H9 (cell line): Measurements from ENCODE around the gene RAD1. TPM values are rescaled to one million over a fixed set of nuclear protein-coding genes. Genes with fewer than 3 reads are reported as not detected.

Source experiments
- DNase-seq: peaks from one replicate; pipeline ENCODE4 v3.0.0-alpha.2; 2017
- H2AFZ ChIP-seq: one replicate; pipeline ENCODE4 v1.6.1; 2013; ENCODE audit warnings: mild to moderate bottlenecking, low read length, control low read depth, moderate library complexity
- H2AK5ac ChIP-seq: 2 replicates; pipeline ENCODE4 v1.6.1; 2013; ENCODE audit warnings: low read length, control low read depth, mixed read lengths; ENCODE audit not compliant: insufficient read length
- H2BK120ac ChIP-seq: one replicate; pipeline ENCODE4 v1.6.1; 2013; ENCODE audit warnings: low read depth, mild to moderate bottlenecking, low read length, control low read depth, inconsistent platforms; ENCODE audit not compliant: poor library complexity, severe bottlenecking
- H2BK12ac ChIP-seq: 2 replicates; pipeline ENCODE4 v1.6.1; 2013; ENCODE audit warnings: low read length, control low read depth, mixed read lengths, low read depth; ENCODE audit not compliant: insufficient read length
- H2BK15ac ChIP-seq: 2 replicates; pipeline ENCODE4 v1.6.1; 2013; ENCODE audit warnings: low read depth, low read length, control low read depth
- H2BK20ac ChIP-seq: one replicate; pipeline ENCODE4 v1.6.1; 2013; ENCODE audit warnings: low read depth, mild to moderate bottlenecking, low read length, control low read depth, inconsistent platforms; ENCODE audit not compliant: poor library complexity, severe bottlenecking
- H2BK5ac ChIP-seq: 2 replicates; pipeline ENCODE4 v1.6.1; 2013; ENCODE audit warnings: low read length, control low read depth, mixed read lengths; ENCODE audit not compliant: insufficient read length
- H3K14ac ChIP-seq: 2 replicates; pipeline ENCODE4 v1.6.1; 2013; ENCODE audit warnings: low read length, control low read depth; ENCODE audit not compliant: insufficient read depth
- H3K18ac ChIP-seq: 2 replicates; pipeline ENCODE4 v1.6.1; 2013; ENCODE audit warnings: low read depth, mild to moderate bottlenecking, mixed read lengths, low read length, control low read depth; ENCODE audit not compliant: insufficient read length
- H3K23ac ChIP-seq: 2 replicates; pipeline ENCODE4 v1.6.1; 2013; ENCODE audit warnings: low read length, control low read depth, mixed read lengths, low read depth; ENCODE audit not compliant: insufficient read length
- H3K23me2 ChIP-seq: 2 replicates; pipeline ENCODE4 v1.6.1; 2013; ENCODE audit warnings: low read depth, mild to moderate bottlenecking, mixed read lengths, low read length, control low read depth; ENCODE audit not compliant: insufficient read length, poor library complexity, severe bottlenecking
- H3K27ac ChIP-seq: 2 replicates; pipeline ENCODE4 v1.5.1; 2013; ENCODE audit warnings: low read length, control low read depth, mixed read lengths, low read depth; ENCODE audit not compliant: insufficient read length
- H3K27me3 ChIP-seq: 2 replicates; pipeline ENCODE4 v1.6.1; 2013; ENCODE audit warnings: low read length, control low read depth, inconsistent platforms; ENCODE audit not compliant: insufficient read depth
- H3K4ac ChIP-seq: 2 replicates; pipeline ENCODE4 v1.6.1; 2013; ENCODE audit warnings: low read depth, mild to moderate bottlenecking, control low read depth, inconsistent platforms, low read length, moderate library complexity
- H3K4me1 ChIP-seq: 2 replicates; pipeline ENCODE4 v1.6.1; 2013; ENCODE audit warnings: low read length, control low read depth, inconsistent platforms; ENCODE audit not compliant: insufficient read depth
- H3K4me2 ChIP-seq: 2 replicates; pipeline ENCODE4 v1.6.1; 2013; ENCODE audit warnings: low read length, control low read depth, mixed read lengths; ENCODE audit not compliant: insufficient read length, insufficient read depth
- H3K56ac ChIP-seq: 2 replicates; pipeline ENCODE4 v1.6.1; 2013; ENCODE audit warnings: low read depth, mild to moderate bottlenecking, mixed read lengths, low read length, control low read depth; ENCODE audit not compliant: insufficient read length
- H3K79me1 ChIP-seq: 2 replicates; pipeline ENCODE4 v1.6.1; 2013; ENCODE audit warnings: low read depth, mild to moderate bottlenecking, moderate library complexity, low read length, control low read depth, inconsistent platforms; ENCODE audit not compliant: insufficient read depth, poor library complexity, severe bottlenecking
- H3K79me2 ChIP-seq: 2 replicates; pipeline ENCODE4 v1.6.1; 2013; ENCODE audit warnings: low read length, control low read depth, inconsistent platforms; ENCODE audit not compliant: insufficient read depth
- H3K9ac ChIP-seq: 2 replicates; pipeline ENCODE4 v1.6.1; 2013; ENCODE audit warnings: low read length, control low read depth, mixed read lengths; ENCODE audit not compliant: insufficient read length; ENCODE audit errors: extremely low read depth
- H3K9me3 ChIP-seq: one replicate; pipeline ENCODE4 v1.6.1; 2013; ENCODE audit warnings: low read depth, low read length, inconsistent platforms; ENCODE audit not compliant: control insufficient read depth
- H3T11ph ChIP-seq: one replicate; pipeline ENCODE4 v1.6.1; 2013; ENCODE audit warnings: mild to moderate bottlenecking, low read length, control low read depth, inconsistent platforms
- H4K20me1 ChIP-seq: one replicate; pipeline ENCODE4 v1.6.1; 2013; ENCODE audit not compliant: control insufficient read depth, insufficient read length, insufficient read depth
- H4K5ac ChIP-seq: 2 replicates; pipeline ENCODE4 v1.6.1; 2013; ENCODE audit warnings: low read depth, mild to moderate bottlenecking, mixed read lengths, low read length, control low read depth; ENCODE audit not compliant: insufficient read length
- H4K8ac ChIP-seq: replicated peaks from 2 replicates; pipeline ENCODE4 v1.6.1; 2013; ENCODE audit warnings: low read length, control low read depth, mixed read lengths, low read depth; ENCODE audit not compliant: insufficient read length
- H4K91ac ChIP-seq: 2 replicates; pipeline ENCODE4 v1.6.1; 2013; ENCODE audit warnings: low read depth, mild to moderate bottlenecking, moderate library complexity, mixed read lengths, low read length, control low read depth; ENCODE audit not compliant: insufficient read length
- H3K27ac Mint-ChIP-seq, 3 experiments: 2 replicates in 2 of 3; 3 replicates in 1 of 3; pipeline ENCODE4 v1.8.0; 2020 to 2021; ENCODE audit warnings: mixed read lengths in 3 of 3, mild to moderate bottlenecking in 1 of 3, moderate library complexity in 1 of 3
- H3K27me3 Mint-ChIP-seq: 2 replicates; pipeline ENCODE4 v1.8.0; 2021; ENCODE audit warnings: low read depth, mild to moderate bottlenecking, moderate library complexity, mixed read lengths
- H3K36me3 Mint-ChIP-seq, 3 experiments: 2 replicates in 2 of 3; 3 replicates in 1 of 3; pipeline ENCODE4 v1.8.0; 2020 to 2021; ENCODE audit warnings: low read depth in 3 of 3, mixed read lengths in 3 of 3; ENCODE audit not compliant: insufficient read depth in 1 of 3
- H3K4me1 Mint-ChIP-seq, 2 experiments: 2 replicates each; pipeline ENCODE4 v1.8.0; 2020; ENCODE audit warnings: mixed read lengths in 2 of 2
- H3K4me3 Mint-ChIP-seq, 2 experiments: 2 replicates in 1 of 2; 3 replicates in 1 of 2; pipeline ENCODE4 v1.8.0; 2020 to 2021; ENCODE audit warnings: mild to moderate bottlenecking in 2 of 2, mixed read lengths in 2 of 2, moderate library complexity in 1 of 2
- H3K9me3 Mint-ChIP-seq, 2 experiments: 2 replicates in 1 of 2; 3 replicates in 1 of 2; pipeline ENCODE4 v1.8.0; 2020; ENCODE audit warnings: mild to moderate bottlenecking in 2 of 2, mixed read lengths in 2 of 2, moderate library complexity in 1 of 2
- WGBS: extraction: QIAGEN DNeasy Blood & Tissue Kit; methylation state at CpG from one replicate; pipeline ENCODE4 v1.1.7; 2013; ENCODE audit warnings: missing lambda C conversion rate, low lambda C conversion rate, mixed read lengths; ENCODE audit not compliant: insufficient read length; ENCODE audit errors: extremely low coverage; 5-methylcytosine and 5-hydroxymethylcytosine counted together
- total RNA-seq: library from RNA; stranded (reverse); gene quantifications from 2 replicates; pipeline ENCODE4 v1.2.1, GENCODE V29; 2021
- TF ChIP-seq, protein P1 (sequence below): fragments of 200-600 bp; sonication (generic); conservative IDR thresholded peaks from 3 replicates; pipeline ENCODE4 v1.8.0; 2021; ENCODE audit warnings: antibody characterized with exemption, mild to moderate bottlenecking

RAD1 gene
- total RNA-seq, 1 experiment from 2014 or later = 39.5 TPM

DNA sequence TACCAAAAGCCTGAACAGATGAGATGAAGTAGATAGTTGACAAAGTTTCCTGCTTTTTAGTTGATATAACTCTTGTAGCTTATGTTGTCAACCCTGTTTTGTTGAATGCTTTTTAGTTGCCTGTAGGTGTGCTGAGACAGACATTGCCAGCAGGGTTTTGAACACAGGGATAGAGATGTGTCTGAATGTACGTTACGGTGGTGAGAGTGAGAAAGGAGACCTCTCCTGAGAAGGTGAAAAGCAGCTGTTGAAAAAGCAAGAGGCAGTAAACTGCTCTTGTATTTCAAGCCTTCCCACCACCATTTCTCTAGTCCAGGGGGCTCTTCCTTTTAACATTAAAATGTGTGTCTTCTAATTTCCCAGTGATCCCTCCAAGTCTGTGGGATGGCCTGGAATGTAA lies 28.7 kb upstream of the RAD1 start:
- no CpG with 5 or more reads among the region's 2 CpGs for WGBS
- Histone ChIP-seq H3K79me1 (no peaks in the 10 kb centered on the region), H2BK12ac (no peak overlapping the region), H3K23ac (no peak overlapping the region), H3K27ac (no peak overlapping the region), H4K91ac (no peak overlapping the region), H3K56ac (no peak overlapping the region), H2BK15ac (no peak overlapping the region), H3K9me3 (no peaks in the 10 kb centered on the region), H3K4ac (no peak overlapping the region), H3K79me2 (no peaks in the 10 kb centered on the region), H2BK20ac (no peak overlapping the region), H4K5ac (no peak overlapping the region), H3T11ph (no peak overlapping the region), H4K20me1 (no peaks in the 10 kb centered on the region), H3K4me2 (no peak overlapping the region), H2BK5ac (peak overlapping the region; percentile 64), H2BK120ac (no peak overlapping the region), H3K23me2 (peaks cover 3% of the 10 kb centered on the region), H3K18ac (no peak overlapping the region), H3K4me1 (no peaks in the 10 kb centered on the region), H2AFZ (no peak overlapping the region), H3K9ac (no peak overlapping the region), H3K14ac (no peak overlapping the region), H4K8ac (no peak overlapping the region), H2AK5ac (no peak overlapping the region), H3K27me3 (no peaks in the 10 kb centered on the region)
- H3K36me3 Mint-ChIP-seq = peaks cover 8 to 73% (median 66%) of the 10 kb centered on the region in 3 experiments; a peak in 6 of 7 replicates
- TF ChIP-seq, protein P1, sequence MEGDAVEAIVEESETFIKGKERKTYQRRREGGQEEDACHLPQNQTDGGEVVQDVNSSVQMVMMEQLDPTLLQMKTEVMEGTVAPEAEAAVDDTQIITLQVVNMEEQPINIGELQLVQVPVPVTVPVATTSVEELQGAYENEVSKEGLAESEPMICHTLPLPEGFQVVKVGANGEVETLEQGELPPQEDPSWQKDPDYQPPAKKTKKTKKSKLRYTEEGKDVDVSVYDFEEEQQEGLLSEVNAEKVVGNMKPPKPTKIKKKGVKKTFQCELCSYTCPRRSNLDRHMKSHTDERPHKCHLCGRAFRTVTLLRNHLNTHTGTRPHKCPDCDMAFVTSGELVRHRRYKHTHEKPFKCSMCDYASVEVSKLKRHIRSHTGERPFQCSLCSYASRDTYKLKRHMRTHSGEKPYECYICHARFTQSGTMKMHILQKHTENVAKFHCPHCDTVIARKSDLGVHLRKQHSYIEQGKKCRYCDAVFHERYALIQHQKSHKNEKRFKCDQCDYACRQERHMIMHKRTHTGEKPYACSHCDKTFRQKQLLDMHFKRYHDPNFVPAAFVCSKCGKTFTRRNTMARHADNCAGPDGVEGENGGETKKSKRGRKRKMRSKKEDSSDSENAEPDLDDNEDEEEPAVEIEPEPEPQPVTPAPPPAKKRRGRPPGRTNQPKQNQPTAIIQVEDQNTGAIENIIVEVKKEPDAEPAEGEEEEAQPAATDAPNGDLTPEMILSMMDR = no peak
- H3K27ac Mint-ChIP-seq = no peak overlapping the region; a peak in 1 of 7 replicates
- no peaks in the 10 kb centered on the region for H3K4me1 Mint-ChIP-seq
- H3K27me3 Mint-ChIP-seq = no peaks in the 10 kb centered on the region
- no peak for DNase-seq
- no peaks in the 10 kb centered on the region for H3K9me3 Mint-ChIP-seq
- H3K4me3 Mint-ChIP-seq = no peak overlapping the region
